Smooth muscle cell (in vitro differentiated cells): ENCODE results near the gene CLP1. TPM values are rescaled to one million over a fixed set of nuclear protein-coding genes. Genes with fewer than 3 reads are reported as not detected.
A peak's percentile ranks its signal among the peaks of the same experiment; 100 is the strongest.

Source experiments
- DNase-seq: peaks from one replicate; lab custom pipeline; 2025; ENCODE audit not compliant: unreplicated experiment; lab: John Stamatoyannopoulos, UW
- H2AFZ ChIP-seq: fragments of 200-600 bp; sonication (generic); 2 replicates; pipeline ENCODE4 v1.6.0; 2016; ENCODE audit warnings: antibody characterized with exemption, low read depth, mild to moderate bottlenecking
- H3F3A ChIP-seq: fragments of 200-600 bp; sonication (generic); 2 replicates; pipeline ENCODE4 v1.6.0; 2017; ENCODE audit warnings: antibody characterized with exemption, low read depth
- H3K27ac ChIP-seq: fragments of 200-600 bp; sonication (generic); 2 replicates; pipeline ENCODE4 v1.5.1; 2016; ENCODE audit warnings: low read depth, mild to moderate bottlenecking
- H3K27me3 ChIP-seq: fragments of 200-600 bp; sonication (generic); 2 replicates; pipeline ENCODE4 v1.6.1; 2016; ENCODE audit warnings: low read depth, mild to moderate bottlenecking
- H3K36me3 ChIP-seq: fragments of 200-600 bp; sonication (generic); 2 replicates; pipeline ENCODE4 v1.5.1; 2016; ENCODE audit warnings: low read depth
- H3K4me1 ChIP-seq: fragments of 200-600 bp; sonication (generic); 2 replicates; pipeline ENCODE4 v1.5.1; 2016; ENCODE audit warnings: low read depth
- H3K4me2 ChIP-seq: fragments of 200-600 bp; sonication (generic); 2 replicates; pipeline ENCODE4 v1.6.0; 2016; ENCODE audit warnings: mild to moderate bottlenecking
- H3K4me3 ChIP-seq: fragments of 200-600 bp; sonication (generic); 2 replicates; pipeline ENCODE4 v1.5.1; 2016; ENCODE audit warnings: mild to moderate bottlenecking
- H3K79me2 ChIP-seq: fragments of 200-600 bp; sonication (generic); 2 replicates; pipeline ENCODE4 v1.6.0; 2016; ENCODE audit warnings: low read depth, mild to moderate bottlenecking
- H3K9ac ChIP-seq: fragments of 200-600 bp; sonication (generic); 2 replicates; pipeline ENCODE4 v1.6.0; 2016; ENCODE audit warnings: low read depth
- H3K9me3 ChIP-seq: fragments of 200-600 bp; sonication (generic); replicated peaks from 2 replicates; pipeline ENCODE4 v1.5.1; 2016; ENCODE audit warnings: low read depth
- H4K20me1 ChIP-seq: fragments of 200-600 bp; sonication (generic); 2 replicates; pipeline ENCODE4 v1.6.0; 2016; ENCODE audit warnings: low read depth
- WGBS: methylation state at CpG from one replicate; pipeline ENCODE4 v1.1.7; 2016; ENCODE audit warnings: low lambda C conversion rate; 5-methylcytosine and 5-hydroxymethylcytosine counted together
- polyA plus RNA-seq: library from polyadenylated mRNA; unstranded; fragments of >200 nt; fragmentation: Nextera tagmentation; extraction: Ambion mirVana; gene quantifications from 2 replicates; pipeline ENCODE4 v1.2.1, GENCODE V29; 2016
- total RNA-seq: library from RNA; depleted of rRNA; stranded (reverse); fragments of >200 nt; gene quantifications from 2 replicates; pipeline ENCODE4 v1.2.3, GENCODE V29; 2014
- TF ChIP-seq, protein P1 (sequence below): fragments of 200-600 bp; sonication (generic); IDR thresholded peaks from 2 replicates; pipeline ENCODE4 v1.5.1; 2017; ENCODE audit warnings: borderline replicate concordance, mild to moderate bottlenecking, antibody characterized with exemption; ENCODE audit not compliant: insufficient read depth, poor library complexity, severe bottlenecking

CLP1 gene
- total and polyA plus RNA-seq, 2 experiments from 2014 or later, result 18.0 to 18.3 TPM

GRCh38 chr11:57647960-57648800 lies 9.4 kb upstream of the CLP1 start:
- Histone ChIP-seq H3K9me3 (no peaks in the 10 kb centered on the region), H3K4me3 (peak overlapping the region; percentile 59), H3K4me1 (peaks cover 42% of the 10 kb centered on the region), H3K4me2 (peak overlapping the region; percentile 98), H3F3A (peaks cover 13% of the 10 kb centered on the region), H3K27ac (no peak overlapping the region), H3K27me3 (no peaks in the 10 kb centered on the region), H3K9ac (no peak overlapping the region), H3K79me2 (no peaks in the 10 kb centered on the region), H2AFZ (no peak overlapping the region), H4K20me1 (peaks cover 53% of the 10 kb centered on the region), H3K36me3 (no peaks in the 10 kb centered on the region)
- TF ChIP-seq, protein P1, sequence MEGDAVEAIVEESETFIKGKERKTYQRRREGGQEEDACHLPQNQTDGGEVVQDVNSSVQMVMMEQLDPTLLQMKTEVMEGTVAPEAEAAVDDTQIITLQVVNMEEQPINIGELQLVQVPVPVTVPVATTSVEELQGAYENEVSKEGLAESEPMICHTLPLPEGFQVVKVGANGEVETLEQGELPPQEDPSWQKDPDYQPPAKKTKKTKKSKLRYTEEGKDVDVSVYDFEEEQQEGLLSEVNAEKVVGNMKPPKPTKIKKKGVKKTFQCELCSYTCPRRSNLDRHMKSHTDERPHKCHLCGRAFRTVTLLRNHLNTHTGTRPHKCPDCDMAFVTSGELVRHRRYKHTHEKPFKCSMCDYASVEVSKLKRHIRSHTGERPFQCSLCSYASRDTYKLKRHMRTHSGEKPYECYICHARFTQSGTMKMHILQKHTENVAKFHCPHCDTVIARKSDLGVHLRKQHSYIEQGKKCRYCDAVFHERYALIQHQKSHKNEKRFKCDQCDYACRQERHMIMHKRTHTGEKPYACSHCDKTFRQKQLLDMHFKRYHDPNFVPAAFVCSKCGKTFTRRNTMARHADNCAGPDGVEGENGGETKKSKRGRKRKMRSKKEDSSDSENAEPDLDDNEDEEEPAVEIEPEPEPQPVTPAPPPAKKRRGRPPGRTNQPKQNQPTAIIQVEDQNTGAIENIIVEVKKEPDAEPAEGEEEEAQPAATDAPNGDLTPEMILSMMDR, result no peak
- 7% methylated on average over 13 of the region's 13 CpGs for WGBS
- no peak for DNase-seq

DNA sequence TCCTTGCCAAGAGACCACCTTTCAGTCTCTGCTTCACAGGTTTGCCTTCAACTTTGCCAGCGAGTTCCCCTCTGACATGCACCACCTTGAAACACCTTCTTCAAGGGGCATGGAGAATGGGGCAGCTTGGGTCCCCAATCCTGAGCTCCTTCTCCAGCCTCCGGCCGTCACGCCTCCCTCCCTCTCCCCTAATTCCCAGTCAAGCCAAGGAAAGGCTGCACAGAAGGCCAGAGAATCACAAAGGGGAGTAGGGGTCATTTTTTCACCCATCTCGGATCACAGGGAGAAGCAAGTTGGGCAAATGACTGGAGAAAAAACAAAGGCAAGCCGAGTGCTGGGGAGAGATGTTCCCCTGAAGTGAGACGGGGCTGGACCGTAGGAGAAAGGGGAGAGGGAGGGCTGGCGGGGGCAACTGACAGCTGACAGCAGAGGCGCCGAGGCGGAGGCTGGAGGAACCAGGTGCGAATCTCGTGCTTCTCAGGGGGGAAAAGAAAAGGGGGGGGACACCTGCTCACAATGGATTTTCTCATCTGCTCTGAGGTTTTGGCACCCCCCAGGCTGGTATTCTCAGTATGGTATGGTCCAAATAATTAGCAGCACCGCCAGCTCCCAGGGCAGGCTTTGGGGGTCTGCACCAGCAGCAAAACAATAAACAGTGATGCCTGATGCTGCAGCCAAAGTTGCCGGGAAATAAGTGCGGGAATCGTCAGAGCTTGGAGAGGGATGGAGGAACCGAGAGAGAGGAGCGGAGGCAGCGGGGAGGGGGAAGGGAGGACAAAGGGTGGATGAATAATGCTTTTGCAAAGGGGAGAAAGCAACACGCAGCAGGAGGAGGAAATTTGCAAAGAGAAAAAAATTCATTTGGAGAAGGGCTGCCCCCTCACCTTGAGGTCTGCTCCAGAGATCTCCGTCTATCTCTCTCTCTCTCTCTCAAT lies 8.5 kb upstream of the CLP1 start:
- no peak for DNase-seq
- peak overlapping the region; percentile 59 for H3K4me3 ChIP-seq
- peaks cover 44% of the 10 kb centered on the region for H4K20me1 ChIP-seq
- peak overlapping the region; percentile 98 for H3K4me2 ChIP-seq
- no peaks in the 10 kb centered on the region for H3K36me3 ChIP-seq
- no peak overlapping the region for H3K27ac ChIP-seq
- no peaks in the 10 kb centered on the region for H3K27me3 ChIP-seq
- peak overlapping the region; percentile 22 for H3K9ac ChIP-seq
- H3F3A ChIP-seq, result peaks cover 7% of the 10 kb centered on the region
- H3K9me3 ChIP-seq, result no peaks in the 10 kb centered on the region
- WGBS, result 2% methylated on average over 19 of the region's 23 CpGs
- peaks cover 42% of the 10 kb centered on the region for H3K4me1 ChIP-seq
- H3K79me2 ChIP-seq, result no peaks in the 10 kb centered on the region
- TF ChIP-seq, protein P1, result no peak
- H2AFZ ChIP-seq, result no peak overlapping the region

DNA sequence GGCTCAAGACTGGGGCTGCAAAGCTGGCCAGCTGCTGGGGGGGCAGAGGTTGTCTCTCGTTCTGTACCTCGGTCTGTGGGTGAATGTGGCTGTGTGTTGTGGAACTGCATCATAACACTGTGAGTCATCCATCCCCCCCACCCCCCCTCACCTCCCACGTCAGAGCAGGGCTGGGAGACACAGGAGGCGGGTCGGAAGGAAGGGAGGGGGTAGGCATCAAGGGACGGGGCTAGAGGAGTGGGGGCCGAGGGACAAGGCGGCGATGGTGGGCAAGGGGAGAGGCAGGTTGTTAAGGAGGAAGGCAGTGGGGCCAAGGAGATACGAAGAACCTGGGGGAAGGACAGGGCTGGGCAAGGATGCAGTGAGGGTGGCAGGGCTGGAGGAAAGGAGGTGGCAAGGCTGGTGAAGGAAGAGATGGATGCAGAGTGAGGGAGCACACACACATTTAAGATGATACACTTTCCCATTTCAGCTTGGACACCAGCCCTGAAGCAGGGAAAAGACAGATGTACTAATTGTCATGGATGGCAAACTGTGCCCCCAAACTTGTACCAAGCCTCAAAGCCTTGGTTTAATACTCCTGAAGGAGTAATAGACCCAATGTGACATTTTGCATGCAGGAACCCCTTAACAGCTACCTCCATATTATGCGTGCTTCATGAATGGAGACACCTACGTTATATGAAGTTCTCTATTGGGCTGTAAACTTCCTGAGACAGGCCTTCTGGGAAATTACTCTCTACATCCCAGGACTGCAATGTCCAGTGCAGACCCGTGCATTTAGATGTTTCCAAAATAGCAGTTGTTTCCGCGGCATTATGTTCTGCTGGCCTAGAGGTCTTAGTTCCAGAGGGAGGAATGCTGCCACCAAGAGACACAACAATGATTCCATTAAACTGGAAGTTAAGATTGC lies 7.5 kb upstream of the CLP1 start, which contains the start of gene YPEL4:
Gene YPEL4 (minus strand): TSS at position 87 of the 913 bp plus-strand sequence. CDS start 2,805 bp downstream, outside the sequence.
- peak; percentile 58 for DNase-seq
- 41% methylated on average over 7 of the region's 15 CpGs for WGBS

More for the DNA sequence above, 7.5 kb upstream of the CLP1 start, which contains the start of gene YPEL4:
- Histone ChIP-seq H4K20me1 (peaks cover 34% of the 10 kb centered on the region), H3K27ac (no peak within 1 kb of the TSS), H3K9me3 (no peaks in the 10 kb centered on the region), H3K79me2 (no peaks in the 10 kb centered on the region), H3K9ac (peak within 1 kb of the TSS; percentile 29), H3K27me3 (no peaks in the 10 kb centered on the region), H3K4me2 (peak within 1 kb of the TSS; percentile 98), H3K4me3 (peak within 1 kb of the TSS; percentile 59), H2AFZ (no peak within 1 kb of the TSS), H3F3A (peaks cover 3% of the 10 kb centered on the region), H3K4me1 (peaks cover 38% of the 10 kb centered on the region), H3K36me3 (no peaks in the 10 kb centered on the region)
- TF ChIP-seq, protein P1, result no peak
